GM19023 (cell line): ENCODE measurements around the gene MXD1.
"Not testable (repeated sequence)": the region's sequence is repeated elsewhere in the genome, so short reads cannot be mapped to it uniquely, and the experiment has no call there.

ENCODE experiments used
- ATAC-seq: cut with Tn5 transposase; IDR thresholded peaks from one replicate; pipeline ENCODE4 v1.9.1; 2021; ENCODE audit warnings: mild to moderate bottlenecking, moderate library complexity; ENCODE audit not compliant: unreplicated experiment

MXD1 gene

GRCh38 chr2:69914950-69915945 lies at the start of gene MXD1:
MXD1 (plus strand) TSS chr2:69915109; CDS start chr2:69915331, 222 bp downstream.
- peak; percentile 82 for ATAC-seq

- no peak for ATAC-seq
These were observed 26.5 kb upstream of the MXD1 start for GRCh38 chr2:69888451-69888850.

GRCh38 chr2:69889302-69889701 lies 25.6 kb upstream of the MXD1 start:
- no peak for ATAC-seq

GRCh38 chr2:69890881-69891280 lies 24.0 kb upstream of the MXD1 start:
- no peak for ATAC-seq

- ATAC-seq = not testable (repeated sequence)
These were observed 22.0 kb upstream of the MXD1 start for GRCh38 chr2:69892838-69893424.

GRCh38 chr2:69893684-69894551 lies 21.0 kb upstream of the MXD1 start, which contains the start of gene SNRNP27:
SNRNP27 (plus strand) TSS chr2:69893956; CDS start chr2:69893985, 29 bp downstream.
- ATAC-seq = peak; percentile 80

GRCh38 chr2:69894737-69895136 lies 20.2 kb upstream of the MXD1 start:
- not testable (repeated sequence) for ATAC-seq

- no peak for ATAC-seq
These were observed 12.5 kb upstream of the MXD1 start for GRCh38 chr2:69902213-69902922.

GRCh38 chr2:69907216-69907615 lies 7.7 kb upstream of the MXD1 start:
- no peak for ATAC-seq

- ATAC-seq = no peak
These were observed 2.8 kb upstream of the MXD1 start for GRCh38 chr2:69911985-69912563.

GRCh38 chr2:69914164-69914949 lies 552 bp upstream of the MXD1 start:
- peak; percentile 89 for ATAC-seq

- no peak for ATAC-seq
These were observed 1.2 kb downstream of the MXD1 start for GRCh38 chr2:69916106-69916505.

- no peak for ATAC-seq
These were observed 2.9 kb downstream of the MXD1 start for GRCh38 chr2:69917852-69918251.

GRCh38 chr2:69918401-69918800 lies 3.5 kb downstream of the MXD1 start:
- no peak for ATAC-seq

- no peak for ATAC-seq
These were observed 8.2 kb downstream of the MXD1 start for GRCh38 chr2:69923116-69923515.

- ATAC-seq = no peak
These were observed 12.1 kb downstream of the MXD1 start for GRCh38 chr2:69926849-69927515.

- no peak for ATAC-seq
These were observed 17.1 kb downstream of the MXD1 start for GRCh38 chr2:69931832-69932595.

- ATAC-seq = no peak
These were observed 17.6 kb downstream of the MXD1 start for GRCh38 chr2:69932596-69932922.
